Measurements from ENCODE around the gene HAUS3.

The HAUS3 gene

DNA sequence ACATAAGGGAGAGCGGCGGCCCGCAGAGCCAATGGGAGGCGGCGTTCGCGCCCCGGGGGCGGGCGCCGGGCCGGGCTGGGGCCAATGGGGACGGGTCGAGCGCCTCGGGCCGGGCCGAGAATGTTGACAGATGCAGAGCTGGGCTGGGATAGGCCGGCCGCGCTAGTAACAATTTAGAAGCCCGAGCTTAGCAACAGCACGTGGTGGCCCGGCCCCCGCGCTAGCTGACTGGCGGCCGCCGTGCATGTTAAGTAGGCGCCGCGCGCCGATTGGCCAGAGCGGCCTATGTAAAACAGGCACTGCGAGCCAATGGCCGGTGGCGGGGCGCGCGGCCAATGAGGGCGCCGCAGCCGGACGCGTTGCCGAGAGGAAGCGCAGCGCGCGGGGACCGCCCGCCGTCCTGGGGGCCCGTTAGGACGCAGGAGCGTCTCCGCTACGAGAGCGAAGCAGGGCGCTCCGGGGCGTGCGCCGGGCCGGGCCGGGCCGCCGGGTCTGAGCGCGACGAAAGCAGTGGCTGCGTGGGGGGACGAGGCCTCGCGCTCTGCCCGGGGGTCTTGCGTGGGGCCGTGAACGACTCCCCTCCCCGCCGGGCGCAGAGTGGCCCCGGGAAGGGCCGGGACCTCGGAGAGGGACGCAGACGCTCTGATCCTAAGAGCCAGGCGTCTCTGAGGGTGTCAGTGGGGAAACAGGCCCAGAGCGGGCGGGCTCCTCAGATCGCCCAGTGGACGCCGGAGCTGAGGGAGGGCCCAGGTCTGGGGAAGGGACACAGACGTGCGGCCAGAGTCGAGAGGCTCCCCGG, 20.4 kb upstream of the HAUS3 start:
- DNase-seq: peak; percentile 99 to 100

DNA sequence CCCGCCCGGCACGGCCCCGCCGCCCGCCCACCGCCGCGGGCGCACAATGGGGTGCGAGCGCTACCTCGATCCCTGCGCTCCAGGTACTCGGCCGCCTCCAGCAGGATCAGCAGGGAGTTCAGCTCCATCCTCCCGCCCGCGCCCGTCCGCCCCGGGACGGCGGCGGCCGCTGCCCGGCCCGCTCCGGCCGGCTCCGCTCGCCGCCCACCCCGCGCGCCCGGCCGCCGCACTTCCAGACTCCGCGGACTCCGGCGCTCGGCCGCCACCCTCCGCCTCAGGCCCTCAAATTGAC, 19.9 kb upstream of the HAUS3 start, which contains the start of gene MXD4:
TSS of gene MXD4 (minus strand) at position 257 of the 292 bp plus-strand sequence. CDS start at position 128, 129 bp downstream.
- no peak for DNase-seq

DNA sequence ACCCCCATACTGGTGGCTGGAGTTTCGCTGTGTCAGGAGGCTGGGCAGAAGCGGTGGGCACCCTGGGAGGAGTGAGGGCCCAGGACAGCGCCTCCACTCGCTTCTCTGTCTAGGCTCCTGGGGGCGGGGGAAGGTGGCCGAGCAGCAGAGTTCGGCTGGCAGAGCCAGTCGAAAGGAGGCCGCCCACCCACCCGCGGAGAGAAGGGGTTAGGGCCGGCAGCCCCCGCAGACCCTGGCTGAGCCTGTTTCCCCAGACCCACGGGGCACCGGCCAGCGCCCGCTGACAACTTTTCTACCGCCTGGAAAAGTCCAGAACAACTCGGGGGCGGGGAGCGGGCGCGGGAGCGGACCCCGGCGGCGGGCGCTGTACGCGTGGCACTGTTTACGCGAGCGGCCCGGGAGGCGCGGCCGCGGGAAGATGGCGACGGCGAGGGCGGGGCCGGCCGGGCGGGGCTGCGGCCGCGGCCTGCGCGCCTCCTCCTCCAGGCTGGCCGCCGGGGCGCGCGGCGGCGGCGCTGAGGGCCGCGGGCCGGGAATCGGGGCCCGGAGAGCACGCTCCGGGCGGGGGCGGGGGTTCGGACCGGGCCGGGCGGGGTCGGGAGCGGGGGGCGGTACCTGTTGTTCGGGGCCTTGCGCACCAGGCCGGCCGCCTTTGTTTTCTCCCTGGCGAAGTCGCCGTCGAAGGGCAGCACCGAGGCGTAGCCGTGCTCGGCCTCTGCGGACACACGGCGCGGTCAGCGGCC, 19.4 kb upstream of the HAUS3 start:
- no peak for DNase-seq

DNA sequence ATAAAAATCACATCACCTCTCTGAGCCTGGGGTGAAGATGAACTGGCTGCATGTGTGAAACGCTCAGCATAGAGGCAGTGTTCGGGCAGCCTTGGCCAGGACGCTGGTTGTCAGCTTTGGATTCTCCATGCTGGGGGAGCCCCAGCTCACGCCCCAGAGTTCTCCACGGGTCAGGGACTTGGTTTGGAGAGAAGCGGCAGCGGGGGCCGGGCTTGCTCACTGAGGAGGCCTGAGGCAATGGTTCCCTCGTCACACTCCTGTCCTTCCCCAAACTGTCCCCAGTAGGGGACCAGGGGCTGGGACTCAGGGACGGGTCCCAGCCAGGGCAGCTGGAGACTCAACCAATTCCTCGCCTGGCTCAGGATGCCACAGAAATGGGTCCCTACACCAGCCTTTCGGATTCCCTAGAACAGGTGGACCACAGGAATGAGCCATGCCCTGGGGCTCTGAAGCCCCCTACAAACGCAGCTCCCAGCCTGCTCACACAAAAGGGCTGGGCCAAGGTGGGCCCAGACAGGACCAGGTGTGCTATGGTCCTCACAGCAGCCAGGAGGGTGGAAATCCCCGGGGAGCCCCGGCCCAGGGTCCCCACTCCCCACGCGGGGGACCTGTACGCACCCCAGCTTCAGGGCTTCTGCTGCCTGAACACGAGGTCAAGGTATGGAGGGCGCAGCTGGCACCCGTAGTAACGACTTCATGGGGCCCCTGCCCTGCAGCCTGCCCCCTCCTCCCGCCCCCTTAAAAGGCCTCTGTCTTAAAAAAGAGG, 18.6 kb upstream of the HAUS3 start:
- DNase-seq: no peak

DNA sequence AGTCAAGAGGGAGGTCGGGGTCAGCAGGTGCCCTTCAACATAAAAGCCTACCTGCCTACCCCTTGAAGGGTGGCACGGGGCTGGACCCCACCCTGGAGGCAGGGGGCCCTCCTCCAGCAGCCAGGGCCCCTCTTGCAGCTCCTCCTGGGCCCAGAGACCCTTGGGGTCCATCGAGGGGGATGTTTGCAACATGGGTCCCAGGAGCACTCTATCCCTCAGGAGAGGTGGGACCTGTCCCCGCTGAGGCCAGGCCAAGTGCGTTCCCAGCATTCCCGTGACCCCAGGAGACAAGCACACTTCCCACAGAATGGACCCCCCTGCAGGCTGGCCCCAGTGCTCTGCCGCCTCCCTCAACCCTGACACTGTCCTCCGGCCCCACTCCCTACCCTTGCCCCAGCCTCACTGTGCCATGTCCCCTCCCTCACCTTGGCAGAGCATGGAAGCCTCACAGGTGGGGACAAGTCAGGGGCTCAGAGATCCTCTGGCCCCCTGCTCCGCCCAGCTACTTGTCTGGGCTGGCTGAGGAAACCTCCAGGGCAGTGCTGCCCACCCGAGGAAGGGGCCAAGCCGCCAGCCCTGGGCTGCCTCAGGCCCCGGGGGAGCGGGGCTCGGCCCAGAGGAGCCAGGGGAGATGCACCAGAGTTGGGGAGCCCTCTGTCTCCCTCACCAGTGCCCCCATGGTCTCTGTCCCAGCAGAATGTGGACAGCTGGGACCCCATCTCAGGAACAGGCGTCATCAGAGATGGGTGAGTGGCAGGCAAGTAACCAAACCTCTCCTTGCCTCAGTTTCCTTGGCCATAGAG, 17.8 kb upstream of the HAUS3 start:
- DNase-seq: no peak

DNA sequence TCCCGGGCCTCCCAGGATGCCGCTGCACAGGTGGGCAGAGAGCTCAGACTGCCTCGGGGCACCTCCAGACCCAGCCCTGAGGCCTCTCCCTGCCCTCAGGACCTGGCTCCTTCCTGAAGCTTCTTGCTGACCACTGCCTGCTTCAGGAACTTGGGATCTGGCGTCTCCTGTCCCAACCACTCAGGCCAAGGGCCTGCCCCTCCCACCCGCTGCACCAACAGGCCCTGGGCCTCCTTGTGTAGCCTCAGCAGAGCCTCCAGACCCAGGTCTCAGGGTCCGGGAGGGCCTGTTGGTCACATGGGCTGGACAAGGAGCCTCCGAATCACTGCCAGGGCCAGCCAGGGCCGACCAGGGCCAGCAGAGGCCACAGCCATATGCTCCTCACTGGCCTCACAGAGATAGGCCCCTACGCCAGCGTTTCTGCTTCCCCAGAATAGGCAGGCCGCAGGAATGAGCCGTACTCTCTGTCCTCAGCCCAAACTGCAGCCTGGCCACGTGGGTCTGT, 17.2 kb upstream of the HAUS3 start:
- no peak for DNase-seq

DNA sequence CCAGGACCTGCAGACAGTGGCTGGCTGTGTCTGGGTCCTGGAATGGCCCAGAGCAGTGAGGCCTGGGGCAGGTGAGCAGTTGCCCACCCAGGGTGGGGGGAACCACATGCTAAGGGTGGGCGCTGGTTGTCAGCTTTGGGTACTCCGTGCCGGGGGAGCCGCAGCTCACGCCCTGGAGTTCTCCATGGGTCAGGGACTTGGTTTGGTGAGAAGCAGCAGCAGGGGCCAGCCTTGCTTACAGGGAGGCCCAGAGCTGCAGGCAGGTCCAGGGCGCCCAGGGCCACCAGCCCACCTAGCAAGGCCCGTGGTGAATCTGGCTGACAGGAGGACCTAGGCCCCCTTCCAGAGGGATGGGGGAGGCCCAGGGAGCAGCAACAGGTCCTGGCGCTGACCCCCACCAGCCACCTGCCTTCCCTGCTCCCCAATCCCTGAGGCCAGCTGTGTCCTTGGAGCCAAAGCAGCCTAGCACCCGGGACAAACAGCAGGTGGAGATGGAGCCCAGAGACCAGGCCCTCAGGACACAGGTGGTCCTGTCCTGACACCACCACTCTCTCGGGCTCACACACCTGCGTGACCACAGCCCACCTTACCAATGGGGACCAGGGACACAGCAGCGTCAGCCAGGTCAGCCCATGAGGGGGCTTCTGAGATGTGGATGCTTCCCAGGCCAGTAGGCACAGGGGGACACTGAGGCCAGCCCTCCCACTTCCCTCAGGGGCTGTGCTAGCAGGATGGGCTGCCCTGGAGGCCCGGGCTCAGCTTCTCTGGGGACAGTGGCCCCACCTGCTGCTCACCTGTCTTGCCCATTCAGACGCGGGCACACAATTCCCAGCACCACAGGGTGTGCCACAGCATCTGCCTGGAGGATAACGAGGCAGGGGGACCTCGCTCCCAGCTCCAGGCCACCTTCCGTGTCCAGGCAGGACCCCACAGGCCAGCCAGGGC, 16.4 kb upstream of the HAUS3 start:
- no peak for DNase-seq

DNA sequence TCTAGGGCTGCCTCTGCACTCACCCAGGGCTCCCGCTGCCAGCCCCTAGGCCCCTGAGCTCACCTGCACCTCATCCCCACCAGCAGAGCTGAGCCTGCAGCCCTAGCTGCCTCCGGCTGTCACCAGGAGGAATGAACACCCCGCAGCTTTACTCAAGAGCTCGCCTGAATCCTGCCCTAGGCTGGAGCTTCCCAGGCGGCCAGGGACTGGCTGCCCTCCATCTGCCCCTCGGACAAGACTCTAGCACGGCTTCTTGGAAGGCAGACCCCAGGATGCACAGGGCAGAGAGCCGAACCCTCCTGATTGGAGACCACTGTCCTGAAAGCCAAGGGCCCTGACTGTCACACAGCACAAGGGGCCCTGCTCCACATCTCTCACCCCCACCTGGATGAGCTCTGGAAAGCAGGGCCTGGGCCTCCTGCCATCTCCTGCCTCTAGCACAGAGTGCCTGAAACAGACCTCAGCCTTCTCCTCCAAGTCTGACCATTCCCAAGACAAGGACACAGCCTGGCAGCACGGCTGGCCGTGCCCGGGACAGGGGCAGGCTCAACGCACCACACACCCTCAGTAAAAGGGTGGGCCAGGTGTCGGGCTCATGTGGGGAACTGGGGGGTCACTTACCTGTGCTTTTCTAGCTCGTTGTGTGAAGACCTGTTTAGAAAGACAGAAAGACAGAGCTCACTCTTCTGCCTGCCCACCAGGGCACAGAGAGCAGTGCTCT, 15.6 kb upstream of the HAUS3 start:
- no peak for DNase-seq

DNA sequence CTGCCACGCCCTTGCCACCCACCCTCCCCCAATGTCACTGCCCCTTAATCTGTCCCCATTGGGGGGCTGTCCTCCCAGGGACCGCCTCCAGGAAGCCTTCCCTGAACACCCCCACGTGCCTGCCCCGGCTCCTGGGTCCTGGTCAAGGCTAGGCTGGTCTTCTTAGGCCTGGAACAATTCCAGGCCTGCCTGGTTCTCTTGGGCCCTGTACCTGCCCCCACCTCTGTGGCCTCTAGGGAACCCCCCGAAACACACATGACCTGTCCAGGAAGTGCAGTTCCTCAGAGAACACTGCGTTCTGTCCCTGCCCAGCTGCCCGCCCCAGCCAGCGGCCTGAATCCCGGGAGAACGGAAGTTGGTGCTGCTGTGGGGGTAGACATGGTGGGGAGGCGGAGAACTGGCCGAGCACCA, 14.9 kb upstream of the HAUS3 start:
- DNase-seq: no peak

DNA sequence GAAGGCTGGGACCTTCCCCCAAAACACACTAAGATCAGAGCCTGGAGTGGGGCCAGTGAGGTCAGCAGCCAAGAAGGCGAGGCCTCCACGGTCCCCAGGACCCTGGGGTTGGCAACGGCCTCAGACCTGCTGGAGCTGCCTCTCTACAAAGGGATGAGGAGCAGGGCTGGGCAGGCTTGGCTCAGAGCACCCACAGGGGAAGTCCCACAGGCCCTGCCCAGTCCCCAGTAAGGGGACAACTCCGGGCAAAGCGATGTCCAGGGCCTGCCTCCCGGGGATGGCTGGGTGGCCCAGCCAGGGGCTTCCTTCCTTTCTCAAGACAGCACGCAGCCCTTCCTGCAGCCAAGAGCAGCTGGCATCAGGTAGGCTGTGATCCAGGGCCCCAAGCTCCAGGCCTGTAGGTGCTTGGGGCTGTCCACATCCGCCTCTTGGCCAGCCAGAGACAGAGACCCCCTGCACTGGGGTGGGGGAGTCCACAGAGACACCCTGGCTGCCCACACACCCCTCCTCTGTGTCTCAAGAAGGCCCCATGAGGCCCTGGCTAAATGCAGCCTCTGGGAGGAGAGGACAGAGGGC, 14.3 kb upstream of the HAUS3 start:
- DNase-seq: no peak

DNA sequence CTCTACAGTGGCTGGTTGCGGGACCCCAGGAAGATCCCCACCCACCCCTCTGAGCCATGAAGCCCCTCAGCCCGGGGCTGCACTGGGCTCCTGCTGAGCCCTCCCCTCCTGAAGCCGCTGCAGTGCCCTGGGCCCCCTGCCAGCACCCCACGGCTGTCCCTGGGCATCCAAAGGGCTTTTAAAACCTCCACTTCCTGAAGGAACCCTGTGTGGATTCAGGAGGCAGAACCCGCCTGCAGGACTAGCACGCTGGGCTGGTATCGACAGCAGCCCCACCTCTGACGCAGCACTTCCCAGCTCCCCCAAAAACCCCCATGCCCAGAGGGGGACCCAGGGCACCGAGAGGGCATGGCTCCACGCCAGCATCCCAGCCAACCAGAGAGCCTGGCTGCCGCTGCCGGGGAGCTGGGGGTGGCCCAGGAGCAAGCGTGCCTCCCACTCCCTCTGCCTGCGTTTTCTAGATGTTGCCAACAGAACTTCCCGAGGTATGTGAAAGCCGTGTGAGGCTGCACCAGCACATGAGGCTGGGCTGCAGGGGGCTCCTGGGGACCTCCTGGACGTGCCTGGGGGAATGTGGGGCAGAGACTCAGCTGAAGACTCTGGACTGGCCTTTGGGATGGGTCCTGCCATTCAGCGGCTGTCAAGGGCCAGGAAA, 13.7 kb upstream of the HAUS3 start:
- DNase-seq: no peak

DNA sequence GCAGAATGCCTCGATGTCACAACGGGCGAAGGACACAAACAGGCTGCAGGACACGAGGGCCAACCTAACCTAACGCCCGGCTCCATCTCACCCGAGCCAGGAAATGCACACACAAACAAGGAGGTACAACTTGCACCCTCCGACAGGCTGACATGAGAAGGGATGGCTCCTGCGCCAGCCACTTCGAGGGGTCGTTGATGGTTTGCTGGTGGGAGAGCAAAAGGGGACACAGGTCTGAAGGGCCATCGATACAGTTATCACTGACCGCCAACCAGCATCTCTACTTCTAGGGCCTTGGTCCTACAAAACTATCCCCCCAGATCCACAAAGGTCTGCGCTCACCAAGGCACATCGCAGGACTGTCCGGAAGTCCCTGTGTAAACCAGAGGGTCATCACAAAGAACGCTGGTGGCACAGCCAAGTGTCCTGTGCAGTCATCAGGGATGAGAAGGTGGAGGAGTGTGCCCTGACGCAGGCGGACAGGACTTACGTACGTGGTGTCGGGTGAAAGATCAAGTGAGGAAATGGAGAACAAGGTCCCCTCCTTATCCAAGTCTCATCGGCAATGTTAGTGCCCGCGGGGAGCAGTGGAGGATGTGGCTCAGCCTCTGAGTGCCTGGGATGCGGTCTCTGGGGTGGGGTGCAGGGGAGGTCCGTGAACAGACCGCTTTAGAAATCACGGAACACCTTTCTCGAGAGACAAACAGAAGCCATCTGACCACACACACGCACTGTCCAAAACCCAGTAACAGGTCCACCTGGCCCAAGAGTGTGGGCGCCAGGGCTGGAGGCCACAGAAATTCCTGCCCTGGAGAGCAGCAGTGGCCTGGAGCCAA, 13.0 kb upstream of the HAUS3 start:
- DNase-seq: no peak

DNA sequence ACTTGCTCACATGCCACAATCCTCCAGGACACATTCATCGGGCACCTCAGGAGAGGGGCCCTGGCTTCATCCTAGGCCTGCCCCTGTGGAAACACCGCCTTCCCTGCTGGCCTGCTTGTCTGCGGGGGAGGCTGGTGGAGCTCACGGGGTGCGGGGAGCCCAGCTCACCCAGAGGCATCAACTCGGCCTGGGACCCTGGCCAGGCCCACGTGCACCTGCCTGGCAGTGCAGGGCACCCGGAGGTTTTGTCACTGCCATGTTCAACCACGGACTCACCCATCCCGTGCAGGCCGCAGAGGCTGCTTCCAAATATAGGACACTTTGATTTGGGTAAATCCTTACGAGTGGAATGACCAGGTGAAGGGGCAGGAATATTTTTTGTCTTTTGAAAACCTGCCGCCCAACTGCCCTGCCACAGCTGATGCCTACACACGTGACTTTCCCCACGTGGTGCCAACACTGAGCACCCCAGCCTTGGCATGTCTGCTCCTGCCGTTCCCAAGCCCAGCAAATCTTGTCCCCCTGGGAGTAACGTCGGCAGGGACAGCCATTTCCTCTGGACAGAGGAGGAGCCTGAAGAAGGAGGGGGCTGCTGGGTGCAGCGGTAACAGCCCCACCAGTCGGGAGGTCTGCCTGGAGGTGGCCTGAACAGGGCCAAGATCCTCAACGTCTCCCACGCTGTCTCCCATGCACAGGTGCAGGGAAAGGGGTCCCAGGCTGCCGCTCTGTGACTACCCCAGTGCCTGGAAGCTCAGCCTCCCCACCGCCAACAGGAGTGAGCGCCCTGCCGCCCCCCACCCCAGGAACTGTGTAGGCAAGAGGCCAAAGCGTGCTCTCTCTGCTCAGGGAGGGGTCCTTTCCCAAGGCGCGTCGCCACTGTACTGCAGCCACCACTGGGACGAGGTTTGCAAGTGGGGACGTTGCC, 11.5 kb upstream of the HAUS3 start:
- no peak for DNase-seq

DNA sequence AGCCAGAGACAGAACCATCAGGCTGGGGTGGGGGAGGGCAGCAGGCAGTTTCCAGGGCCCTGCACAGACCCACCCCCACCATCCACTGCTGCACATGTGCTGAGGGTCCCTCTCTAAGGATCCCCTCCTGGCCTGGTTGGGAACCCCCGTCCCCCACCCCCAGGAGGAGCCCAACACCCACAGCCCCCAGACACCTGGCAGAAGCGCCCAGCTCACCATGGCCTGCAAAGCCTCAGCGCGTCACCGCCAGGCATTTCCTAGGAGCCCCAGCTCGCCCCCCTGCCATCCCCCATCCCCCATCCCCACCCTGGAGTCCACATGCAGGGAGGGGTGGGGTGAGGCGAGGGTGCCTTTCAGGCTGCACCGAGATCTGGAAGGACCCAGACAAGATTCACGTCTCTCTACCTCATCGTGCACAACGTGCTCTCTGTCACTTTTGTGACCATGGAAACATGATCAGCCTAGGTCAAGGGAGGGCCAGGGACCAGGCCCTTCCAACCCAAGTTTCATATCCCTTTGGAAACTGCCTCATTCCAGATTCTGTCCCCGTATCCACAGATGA, 10.7 kb upstream of the HAUS3 start:
- DNase-seq: no peak

DNA sequence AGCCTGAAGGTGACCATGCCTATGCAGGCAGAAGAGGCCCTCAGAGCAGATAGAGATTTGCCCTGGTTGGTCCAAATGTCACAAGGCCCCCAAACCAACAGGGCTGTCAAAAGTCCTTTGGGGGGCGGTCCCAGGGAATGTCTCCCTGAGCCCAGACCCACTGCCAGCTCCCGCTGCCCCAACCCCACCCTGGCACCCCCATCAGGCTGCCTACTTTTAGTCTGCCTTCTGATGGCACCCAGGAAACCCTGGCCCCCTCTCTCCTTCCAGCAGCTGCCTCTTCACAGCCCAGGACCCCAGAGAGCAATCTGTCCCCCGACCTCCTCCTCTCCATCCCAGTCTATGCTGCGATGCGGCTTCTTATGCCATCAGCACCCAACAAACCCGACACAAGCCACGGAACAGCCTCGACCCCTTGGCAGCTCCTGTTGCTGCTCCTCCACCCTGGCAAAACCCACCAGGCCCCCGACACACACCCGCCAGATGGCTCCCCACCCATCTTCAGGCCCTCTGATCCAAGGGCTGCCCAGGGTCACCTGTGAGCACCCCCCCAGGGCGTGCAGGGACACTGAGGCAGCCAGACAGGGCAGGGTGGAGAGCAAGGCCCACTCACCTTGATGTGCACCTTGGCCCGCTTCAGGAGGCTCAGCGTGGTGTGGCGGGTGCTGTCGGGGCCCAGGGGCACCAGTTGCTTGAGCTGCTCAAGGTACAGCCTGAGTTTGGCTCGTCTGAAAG, 10.0 kb upstream of the HAUS3 start:
- DNase-seq: no peak

DNA sequence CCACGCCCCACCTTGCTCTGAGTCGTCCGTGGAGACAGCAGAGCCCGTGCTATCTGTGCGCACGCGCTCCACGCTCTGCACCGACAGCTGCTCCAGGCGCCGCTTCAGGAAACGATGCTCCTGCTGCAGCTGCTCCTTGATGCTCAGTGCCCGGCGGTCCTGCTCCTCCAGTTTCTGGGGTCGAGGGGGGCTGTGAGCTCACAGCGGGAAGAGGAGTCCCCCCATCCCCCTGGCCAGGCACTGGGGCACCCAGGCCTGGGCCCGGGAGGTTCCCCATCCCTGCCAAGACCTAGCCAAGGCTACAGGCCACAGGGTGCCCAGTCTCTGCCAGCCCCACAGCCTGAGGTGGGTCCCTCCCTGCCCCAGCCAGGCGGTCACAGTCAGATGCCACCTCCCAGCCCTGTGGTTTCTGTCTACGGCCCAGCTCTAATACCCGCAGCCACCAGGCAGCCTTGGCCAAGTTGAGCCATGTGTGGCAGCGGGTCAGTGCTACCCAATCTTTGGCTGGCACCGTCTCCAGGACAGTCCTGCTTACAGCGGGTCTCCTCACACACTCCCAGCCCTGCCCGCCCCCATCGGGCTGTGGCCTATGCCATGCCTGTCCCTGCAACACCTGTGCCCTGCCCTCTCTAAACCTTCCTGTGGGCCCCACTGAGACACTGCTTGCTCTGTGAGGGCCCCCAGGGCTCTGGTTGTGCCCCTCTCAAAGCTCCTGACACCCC, 9.3 kb upstream of the HAUS3 start:
- no peak for DNase-seq

All from hippocampal formation (tissue), 2 donors.